CD4-positive, alpha-beta T cell treated with Interleukin-1 beta for 1 hour (primary cell): ENCODE results near the gene UBR2.
"Not testable (repeated sequence)": the region's sequence is repeated elsewhere in the genome, so short reads cannot be mapped to it uniquely, and the experiment has no call there.

ENCODE experiments used
- DNase-seq, 2 donors: peaks; one replicate each; pipeline ENCODE4 v3.0.0-alpha.2; 2020 to 2022

Gene UBR2

DNA sequence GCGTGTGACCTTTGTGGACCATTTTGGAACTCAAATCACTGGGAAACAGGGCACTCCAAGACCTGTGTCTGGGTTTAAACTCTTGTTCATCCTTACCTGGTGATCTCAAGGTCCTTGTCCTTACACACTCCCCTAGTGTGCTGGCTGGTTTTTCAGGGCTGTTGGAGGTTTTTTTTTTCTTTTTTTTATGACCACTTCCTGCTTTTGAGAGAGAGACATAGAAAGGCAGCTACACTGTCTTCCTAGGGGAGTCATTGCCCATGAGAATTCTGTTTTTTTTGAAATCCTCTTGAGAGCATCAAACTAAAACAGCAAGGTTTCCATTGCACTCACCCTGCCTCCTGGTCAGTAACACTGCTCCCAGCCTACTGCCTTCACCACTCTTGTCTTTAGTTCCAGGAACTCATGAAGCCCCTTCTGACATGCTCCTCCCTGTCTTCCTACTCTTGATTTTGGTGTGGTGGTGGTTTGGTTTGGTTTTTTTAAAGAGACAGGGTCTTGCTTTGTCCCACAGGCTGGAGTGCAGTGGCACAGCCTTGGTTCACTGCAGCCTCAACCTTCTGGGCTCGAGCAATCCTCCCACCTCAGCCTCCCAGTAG, 130.0 kb downstream of the UBR2 start:
- DNase-seq = peak in 1 of 2 donors; percentile 11

- no peak for DNase-seq
Observed at GRCh38 chr6:42694586-42694985, 130.8 kb downstream of the UBR2 start.

- DNase-seq = no peak
Observed at GRCh38 chr6:42696526-42697267, 132.9 kb downstream of the UBR2 start.

DNA sequence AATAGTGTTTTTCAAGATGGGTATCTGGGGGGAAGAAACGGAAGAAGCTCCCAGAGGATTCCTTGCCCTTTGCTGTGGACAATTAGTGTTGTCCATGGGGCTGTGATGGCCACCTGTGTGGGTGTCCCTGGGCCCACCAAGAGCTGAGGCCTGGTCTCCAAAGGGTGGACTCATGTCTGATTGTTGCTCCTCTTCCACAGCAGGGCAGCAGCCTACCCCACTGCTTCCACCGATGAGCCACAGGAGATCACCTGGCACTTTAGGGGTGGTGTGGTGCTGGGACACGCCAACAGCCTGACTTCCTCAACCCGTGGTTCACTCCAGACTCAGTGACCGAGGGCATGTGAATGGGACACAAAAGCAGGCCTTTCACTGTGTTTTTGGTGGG, 133.4 kb downstream of the UBR2 start:
- no peak for DNase-seq

GRCh38 chr6:42698217-42698616, 134.4 kb downstream of the UBR2 start:
- no peak for DNase-seq

DNA sequence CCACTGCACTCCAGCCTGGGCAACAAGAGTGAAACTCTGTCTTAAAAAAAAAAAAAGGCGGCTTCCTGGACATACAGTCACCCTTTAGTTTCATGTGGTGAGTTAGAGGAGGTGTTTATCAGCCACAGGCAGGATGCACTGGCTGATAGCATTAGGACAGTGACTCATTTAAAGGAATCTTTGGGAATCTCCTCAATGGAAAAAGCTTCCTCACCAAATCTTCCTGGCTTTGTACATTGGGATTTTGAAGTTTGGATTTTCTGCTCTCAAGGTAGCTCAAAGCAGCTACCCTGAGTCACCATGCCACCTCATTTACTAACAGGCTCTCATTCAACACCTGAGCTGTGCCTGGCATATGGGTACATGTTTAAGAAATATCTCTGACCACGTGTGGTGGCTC, 138.4 kb downstream of the UBR2 start:
- no peak for DNase-seq

GRCh38 chr6:42702786-42703185, 139.0 kb downstream of the UBR2 start:
- not testable (repeated sequence) for DNase-seq

GRCh38 chr6:42704251-42704936, 140.6 kb downstream of the UBR2 start:
- DNase-seq = no peak

DNA sequence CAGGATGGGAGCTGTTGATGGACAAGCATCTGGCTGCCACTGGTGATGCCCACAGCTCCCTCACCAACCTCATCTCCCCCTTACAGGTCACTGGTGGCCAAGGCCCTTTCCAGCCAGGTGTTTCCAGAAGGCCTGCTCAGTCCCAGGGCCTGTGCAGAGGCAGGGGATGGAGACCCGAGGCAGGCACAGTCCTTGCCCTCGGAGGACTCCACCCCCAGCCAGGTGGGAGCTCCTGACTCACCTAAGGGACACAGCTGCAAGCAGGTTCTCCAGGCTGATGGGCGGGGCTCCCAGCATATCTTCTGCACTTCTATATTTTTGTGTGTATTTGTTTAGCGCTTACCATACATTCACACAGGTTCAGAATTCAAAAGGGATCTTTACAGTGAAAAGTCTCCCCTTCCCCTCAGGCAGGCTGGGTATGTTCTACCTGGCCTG, 141.1 kb downstream of the UBR2 start:
- DNase-seq = no peak

DNA sequence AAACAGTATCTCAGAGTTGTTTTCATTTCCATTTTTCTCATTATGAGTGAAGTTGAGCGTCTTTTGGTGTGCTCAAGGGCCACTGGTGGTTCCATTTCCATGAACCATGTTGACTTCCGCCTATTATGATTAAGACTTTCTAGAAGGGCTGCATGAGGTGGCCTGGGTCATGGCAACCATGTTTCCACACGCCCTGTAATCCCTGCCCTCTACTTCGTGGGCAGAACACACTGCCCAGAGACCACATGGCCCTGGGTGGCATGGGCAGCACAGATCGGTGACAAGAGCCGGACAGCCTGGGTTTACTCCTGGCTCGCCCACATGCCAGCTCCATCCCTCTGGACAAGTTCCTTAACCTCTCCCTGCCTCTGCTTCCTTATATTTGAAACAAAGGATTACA, 143.8 kb downstream of the UBR2 start:
- no peak for DNase-seq

DNA sequence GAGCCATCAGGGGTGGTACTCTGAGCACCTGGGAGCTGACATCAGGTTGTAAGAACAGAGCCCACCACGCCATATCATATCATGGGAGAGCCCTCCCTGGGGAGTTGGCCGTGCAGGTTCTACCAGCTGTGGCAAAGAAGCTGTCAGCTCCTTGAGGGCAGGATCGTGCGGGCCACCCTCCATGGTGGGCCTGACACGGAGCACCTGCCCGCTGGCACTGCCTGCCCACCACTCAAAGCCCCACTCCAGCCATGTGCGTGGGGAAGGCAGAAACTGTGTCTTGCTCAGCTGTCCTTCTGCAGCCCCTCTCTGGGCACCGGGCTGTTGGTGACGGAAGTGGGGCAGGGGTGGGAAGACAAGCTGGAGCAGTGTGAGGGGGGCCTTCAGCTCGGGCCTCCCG, 144.3 kb downstream of the UBR2 start:
- DNase-seq = no peak

DNA sequence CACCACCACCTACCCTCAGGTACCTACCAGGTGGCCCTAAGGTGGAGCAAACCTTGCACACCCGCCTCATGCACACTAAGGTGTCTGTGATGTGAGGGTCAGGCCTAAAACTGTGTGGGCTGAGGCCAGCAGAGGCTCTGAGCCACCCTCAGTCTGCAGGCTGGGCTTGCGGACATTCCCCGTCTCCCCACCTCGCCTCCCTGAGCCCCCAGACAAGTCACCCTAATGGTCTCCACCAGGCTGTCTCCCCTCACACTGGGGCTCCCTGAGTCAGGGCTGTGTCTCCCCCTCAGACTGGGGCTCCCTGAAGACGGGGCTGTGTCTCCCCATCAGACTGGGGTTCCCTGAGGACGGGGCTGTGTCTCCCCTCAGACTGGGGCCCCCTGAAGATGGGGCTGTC, 146.0 kb downstream of the UBR2 start:
- DNase-seq = no peak

- no peak for DNase-seq
Observed at GRCh38 chr6:42710316-42710715, 146.5 kb downstream of the UBR2 start.

- no peak for DNase-seq
Observed at GRCh38 chr6:42711930-42712329, 148.1 kb downstream of the UBR2 start.

DNA sequence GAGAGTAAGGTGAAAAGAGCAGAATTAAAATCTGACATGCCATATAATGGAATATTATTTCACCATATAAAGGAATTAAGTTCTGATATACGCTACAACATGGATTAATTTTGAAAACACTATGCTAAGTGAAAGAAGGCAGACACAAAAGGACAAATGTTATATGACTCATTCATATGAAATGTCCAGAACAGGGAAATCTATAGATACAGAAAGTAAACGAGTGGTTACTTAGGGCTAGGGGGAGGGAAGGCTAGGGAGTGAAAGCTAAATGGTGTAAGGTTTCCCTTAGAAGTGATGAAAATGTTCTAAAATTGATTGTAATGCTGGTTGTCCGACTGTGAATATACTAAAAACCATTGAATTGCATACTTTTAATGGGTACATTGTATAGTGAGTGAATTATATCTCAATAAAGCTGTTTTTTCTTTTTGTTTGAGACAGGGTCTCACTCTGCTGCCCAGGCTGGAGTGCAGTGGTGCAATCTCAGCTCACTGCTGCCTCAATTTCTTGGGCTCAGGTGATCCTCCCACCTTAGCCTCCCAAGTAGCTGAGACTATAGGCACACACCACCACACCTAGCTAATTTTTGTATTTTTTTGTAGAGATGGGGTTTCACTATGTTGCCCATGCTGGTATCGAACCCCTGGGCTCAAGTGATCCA, 150.4 kb downstream of the UBR2 start:
- DNase-seq = no peak

- no peak for DNase-seq
Observed at GRCh38 chr6:42715871-42716270, 152.0 kb downstream of the UBR2 start.

DNA sequence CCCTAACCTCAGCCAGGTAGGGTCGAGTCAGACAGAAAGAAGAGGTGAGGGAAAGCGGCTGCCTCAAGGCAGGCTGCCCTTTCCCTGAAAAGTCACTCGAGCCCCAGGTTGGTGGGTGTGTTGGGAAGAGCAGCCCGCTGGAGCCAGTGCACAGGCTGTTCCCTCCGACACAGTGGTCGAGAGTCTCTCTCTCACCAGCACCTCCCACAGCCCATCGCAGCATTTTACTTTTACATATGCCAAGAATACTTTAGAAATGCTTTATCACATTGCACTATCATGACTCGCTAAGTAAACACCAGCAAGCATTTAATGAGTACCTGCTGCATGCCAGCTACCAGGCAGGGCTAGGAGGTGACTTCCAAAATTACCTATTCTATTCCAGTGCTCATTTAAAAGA, 156.9 kb downstream of the UBR2 start:
- no peak for DNase-seq

DNA sequence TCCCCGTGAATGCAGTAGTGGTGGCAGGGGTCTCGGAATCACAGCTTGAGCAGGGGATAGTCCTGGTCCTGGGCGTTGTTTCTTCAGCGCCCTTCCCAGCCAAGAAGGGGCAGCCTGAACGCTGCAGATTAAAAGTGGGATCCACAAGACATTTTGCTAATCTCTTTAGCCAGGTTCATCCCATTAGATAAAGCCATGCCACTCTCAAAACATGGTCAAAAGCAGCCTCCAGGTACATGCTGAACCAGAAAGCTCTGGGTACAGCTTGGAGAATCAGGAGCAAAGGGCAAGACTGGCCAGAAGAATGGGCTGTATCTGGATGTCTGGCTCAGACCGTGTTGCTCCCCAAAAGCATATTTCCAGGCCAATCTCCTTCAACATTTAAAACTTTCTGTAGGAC, 158.7 kb downstream of the UBR2 start, which contains the start of gene PRPH2:
TSS of gene PRPH2 (minus strand) at position 101 of the 400 bp plus-strand sequence. CDS start 263 bp downstream, outside the sequence.
- no peak for DNase-seq

DNA sequence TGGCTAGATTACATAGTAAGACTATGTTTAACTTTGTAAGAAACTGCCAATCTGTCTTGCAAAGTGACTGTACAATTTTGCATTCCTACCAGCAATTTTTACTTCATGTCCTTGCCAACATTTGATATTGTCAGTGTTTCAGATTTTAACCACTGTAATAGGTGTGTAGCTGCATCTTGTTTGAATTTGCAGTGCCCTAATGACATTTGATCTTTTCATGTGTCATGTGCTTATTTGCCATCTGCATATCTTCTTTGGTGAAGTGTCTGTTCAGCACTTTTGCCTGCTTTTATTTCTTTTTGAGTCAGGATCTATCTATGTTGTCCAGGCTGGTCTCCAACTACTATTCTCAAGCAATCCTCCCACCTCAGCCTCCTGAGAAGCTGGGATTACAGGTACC, 161.0 kb downstream of the UBR2 start:
- no peak for DNase-seq

DNA sequence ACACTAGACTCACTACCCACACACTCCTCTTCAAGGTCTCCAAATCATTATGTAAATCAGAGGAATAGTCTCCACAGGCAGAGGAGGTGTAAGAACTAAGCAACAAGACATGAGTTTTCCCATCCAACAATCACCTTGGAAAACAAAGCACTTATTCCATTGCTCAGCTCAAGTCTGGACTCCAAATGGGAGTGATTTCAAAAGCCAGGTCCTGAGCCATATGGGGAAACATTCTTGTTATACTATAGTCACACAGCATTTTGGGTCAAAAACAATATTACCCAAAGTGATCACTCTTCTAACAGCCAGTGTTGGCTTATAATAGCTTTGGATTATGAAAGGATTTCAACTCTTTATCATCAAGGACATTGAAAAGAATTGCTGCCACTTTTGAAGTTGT, 162.2 kb downstream of the UBR2 start:
- no peak for DNase-seq

- peak; percentile 85 for DNase-seq
Observed at GRCh38 chr6:42726485-42727086, 162.8 kb downstream of the UBR2 start.

DNA sequence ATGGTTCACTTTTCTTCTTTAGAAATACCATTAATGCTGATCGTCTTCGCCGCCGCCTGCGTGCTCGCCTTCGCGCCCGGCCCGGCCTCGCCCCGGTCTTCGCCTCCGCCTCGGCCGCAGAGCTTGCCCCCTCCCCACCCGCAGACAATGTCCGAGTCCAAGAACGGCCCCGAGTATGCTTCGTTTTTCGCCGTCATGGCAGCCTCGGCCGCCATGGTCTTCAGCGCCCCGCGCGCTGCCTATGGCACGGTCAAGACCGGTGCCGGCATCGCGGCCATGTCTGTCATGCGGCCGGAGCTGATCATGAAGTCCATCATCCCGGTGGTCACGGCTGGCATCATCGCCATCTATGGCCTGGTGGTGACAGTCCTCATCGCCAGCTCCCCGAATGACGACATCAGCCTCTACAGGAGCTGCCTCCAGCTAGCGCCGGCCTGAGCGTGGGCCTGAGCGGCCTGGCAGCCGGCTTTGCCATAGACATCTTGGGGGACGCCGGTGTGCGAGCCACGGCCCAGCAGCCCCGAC, 163.3 kb downstream of the UBR2 start:
- peak in 1 of 2 donors; percentile 4 for DNase-seq

DNA sequence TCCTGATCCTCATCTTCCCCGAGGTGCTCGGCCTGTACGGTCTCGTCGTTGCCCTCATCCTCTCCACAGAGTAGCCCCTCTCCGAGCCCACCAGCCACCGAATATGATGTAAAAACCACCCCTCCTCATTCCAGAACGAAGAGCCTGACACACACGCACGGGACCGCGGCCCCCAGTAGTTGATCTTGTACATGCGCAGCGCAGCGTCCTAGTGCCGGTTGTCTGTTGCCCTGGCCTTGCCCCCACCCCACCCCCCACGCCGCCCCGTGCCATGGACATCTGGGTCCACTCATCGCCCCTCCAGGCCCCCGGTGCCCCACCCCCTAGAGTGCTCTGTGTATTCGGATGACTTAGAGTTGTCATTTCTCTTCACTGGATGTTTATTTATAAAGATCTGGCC, 163.8 kb downstream of the UBR2 start:
- DNase-seq = no peak
